Endometrial microvascular endothelial cells (primary cell): ENCODE results near the gene CACNA2D2. TPM values are rescaled to one million over a fixed set of nuclear protein-coding genes. Genes with fewer than 3 reads are reported as not detected.

Source experiments
- in situ Hi-C: cut with HindIII; loops from 2 replicates; pipeline ENCODE4 v1.10.0; 2017; ENCODE audit warnings: low sequenced_read_pairs, low pct_unique_long_range_greater_than_20kb; ENCODE audit errors: inconsistent ontology term
- total RNA-seq: library from RNA; depleted of rRNA; stranded (reverse); fragments of >200 nt; gene quantifications from one replicate; pipeline ENCODE4 v1.2.3, GENCODE V29; 2015; ENCODE audit errors: inconsistent ontology term

Gene CACNA2D2
- total RNA-seq: not detected

GRCh38 chr3:50503504-50504342, at the start of gene CACNA2D2:
Gene CACNA2D2 (minus strand): TSS chr3:50503634. CDS start chr3:50503423, 211 bp downstream.
- in situ Hi-C loops: no loop called here

- in situ Hi-C loops: no loop called here
Observed at GRCh38 chr3:50552598-50552997, 49.2 kb upstream of the CACNA2D2 start.

GRCh38 chr3:50551681-50552435, 48.4 kb upstream of the CACNA2D2 start:
- in situ Hi-C loops: no loop called here

GRCh38 chr3:50551054-50551659, 47.7 kb upstream of the CACNA2D2 start:
- in situ Hi-C loops: no loop called here

GRCh38 chr3:50550079-50550736, 46.8 kb upstream of the CACNA2D2 start:
- in situ Hi-C loops: no loop called here

GRCh38 chr3:50549226-50549625, 45.8 kb upstream of the CACNA2D2 start:
- in situ Hi-C loops: no loop called here

- in situ Hi-C loops: no loop called here
Observed at GRCh38 chr3:50545781-50546180, 42.3 kb upstream of the CACNA2D2 start.

- in situ Hi-C loops: no loop called here
Observed at GRCh38 chr3:50542177-50543034, 39.0 kb upstream of the CACNA2D2 start.

GRCh38 chr3:50539356-50540286, 36.2 kb upstream of the CACNA2D2 start:
- in situ Hi-C loops: loop anchor here (10.0 kb wide), 1 partner anchor 65 kb away; no protein-coding TSS in a partner anchor

- in situ Hi-C loops: loop anchor here (10.0 kb wide), 1 partner anchor 67 kb away; no protein-coding TSS in a partner anchor
Observed at GRCh38 chr3:50537421-50538129, 34.1 kb upstream of the CACNA2D2 start.

- in situ Hi-C loops: loop anchor here (10.0 kb wide), 1 partner anchor 68 kb away; no protein-coding TSS in a partner anchor
Observed at GRCh38 chr3:50536471-50537180, 33.2 kb upstream of the CACNA2D2 start.

GRCh38 chr3:50534681-50535330, 31.4 kb upstream of the CACNA2D2 start:
- in situ Hi-C loops: loop anchor here (10.0 kb wide), 1 partner anchor 70 kb away; no protein-coding TSS in a partner anchor

GRCh38 chr3:50533807-50534461, 30.5 kb upstream of the CACNA2D2 start:
- in situ Hi-C loops: loop anchor here (10.0 kb wide), 1 partner anchor 71 kb away; no protein-coding TSS in a partner anchor

GRCh38 chr3:50533316-50533715, 29.9 kb upstream of the CACNA2D2 start:
- in situ Hi-C loops: loop anchor here (10.0 kb wide), 1 partner anchor 71 kb away; no protein-coding TSS in a partner anchor
